Panc1 (cell line): ENCODE measurements around the gene DPM3. TPM values are rescaled to one million over a fixed set of nuclear protein-coding genes. Genes with fewer than 3 reads are reported as not detected.

Experiments
- ATAC-seq: fragments of 200-7000 bp; cut with Tn5 transposase; 2 replicates; pipeline ENCODE4 v1.9.1; 2020; ENCODE audit warnings: mild to moderate bottlenecking, moderate library complexity
- BruUV-seq: library from RNA; stranded (reverse); fragments of 400-500 nt; replicated peaks from 2 replicates; lab custom pipeline; 2021; lab: Mats Ljungman, UMichigan
- CTCF ChIA-PET: fragments of 300-600 bp; sonication (Branson Sonifier 250); formaldehyde crosslinking; loops from one replicate; lab custom pipeline; 2022; ENCODE audit warnings: antibody characterized with exemption; lab: Charles Lee
- POLR2A ChIA-PET: fragments of 300-600 bp; sonication (Branson Sonifier 250); formaldehyde crosslinking; loops from one replicate; lab custom pipeline; 2022; ENCODE audit warnings: antibody characterized with exemption; lab: Charles Lee
- DNase-seq: peaks from one replicate; pipeline ENCODE4 v3.0.0-alpha.2; 2010; ENCODE audit warnings: low read depth, low spot score
- H3K27ac ChIP-seq: 2 replicates; pipeline ENCODE4 v1.5.1; 2011; ENCODE audit warnings: mild to moderate bottlenecking, low read length, inconsistent platforms
- H3K27me3 ChIP-seq: fragments of 200-500 bp; sonication (Bioruptor generic); 2 replicates; pipeline ENCODE4 v1.6.0; 2014; ENCODE audit warnings: low read length, inconsistent platforms; ENCODE audit not compliant: control insufficient read depth, insufficient read depth
- H3K36me3 ChIP-seq: fragments of 200-500 bp; sonication (Bioruptor generic); 2 replicates; pipeline ENCODE4 v1.5.1; 2014; ENCODE audit warnings: inconsistent platforms, mild to moderate bottlenecking, low read length, moderate library complexity; ENCODE audit not compliant: control insufficient read depth, insufficient read depth
- H3K4me1 ChIP-seq: 2 replicates; pipeline ENCODE4 v1.5.1; 2011; ENCODE audit warnings: inconsistent platforms, mild to moderate bottlenecking, low read length, moderate library complexity; ENCODE audit not compliant: control insufficient read depth, insufficient read depth
- H3K4me3 ChIP-seq, 2 experiments: 2 replicates each; pipeline ENCODE4 v1.5.1; 2011 to 2012; ENCODE audit warnings: low read depth in 2 of 2, low read length in 2 of 2, mild to moderate bottlenecking in 2 of 2, inconsistent platforms in 1 of 2, moderate library complexity in 1 of 2
- H3K9me3 ChIP-seq: fragments of 200-500 bp; sonication (Bioruptor generic); 2 replicates; pipeline ENCODE4 v1.5.1; 2014; ENCODE audit warnings: low read depth, mild to moderate bottlenecking, inconsistent platforms, low read length, moderate library complexity; ENCODE audit not compliant: control insufficient read depth, insufficient read depth
- POLR2AphosphoS5 ChIP-seq: IDR thresholded peaks from 2 replicates; pipeline ENCODE4 v1.6.1; 2012; ENCODE audit warnings: mild to moderate bottlenecking, low read depth, low read length, moderate library complexity
- REST ChIP-seq, 2 experiments: IDR thresholded peaks; 2 replicates each; pipeline ENCODE4 v1.6.1; 2011 to 2012; ENCODE audit warnings: low read depth in 2 of 2, control low read depth in 1 of 2, low read length in 1 of 2, mild to moderate bottlenecking in 1 of 2, moderate library complexity in 1 of 2; ENCODE audit not compliant: insufficient read depth in 1 of 2
- SIN3A ChIP-seq: IDR thresholded peaks from 2 replicates; pipeline ENCODE4 v1.6.1; 2012; ENCODE audit warnings: low read depth, mild to moderate bottlenecking, low read length, moderate library complexity, borderline replicate concordance; ENCODE audit not compliant: insufficient read depth
- TCF7L2 ChIP-seq: IDR thresholded peaks from 2 replicates; pipeline ENCODE4 v1.6.1; 2011; ENCODE audit warnings: mild to moderate bottlenecking, low read depth, low read length, inconsistent platforms
- in situ Hi-C: cut with HindIII; loops from 2 replicates; pipeline ENCODE4 v1.10.0; 2016; ENCODE audit warnings: low sequenced_read_pairs, low pct_unique_long_range_greater_than_20kb
- intact Hi-C: fragments of 100-400 bp; cut with micrococcal nuclease; formaldehyde crosslinking; loops from one replicate; pipeline ENCODE4 v1.10.0; 2022; ENCODE audit not compliant: unreplicated experiment
- total RNA-seq: library from RNA; stranded (reverse); gene quantifications from one replicate; pipeline ENCODE4 v1.2.1, GENCODE V29; 2021; ENCODE audit not compliant: unreplicated experiment
- TF ChIP-seq, protein P1 (sequence below): fragments of 450-650 bp; IDR thresholded peaks from 2 replicates; pipeline ENCODE4 v1.5.1; 2017; ENCODE audit warnings: mild to moderate bottlenecking

The DPM3 gene
- total RNA-seq, 1 experiment from 2014 or later = 66.0 TPM

- Histone ChIP-seq H3K36me3 (no peaks in the 10 kb centered on the region), H3K27ac (no peak overlapping the region), H3K9me3 (no peaks in the 10 kb centered on the region), H3K4me1 (peaks cover 16% of the 10 kb centered on the region; the same call in 1 of the 2 replicates), H3K4me3 (no peak overlapping the region), H3K27me3 (peaks cover 2% of the 10 kb centered on the region; the same call in 1 of the 2 replicates)
- DNase-seq (no peak), ATAC-seq (peak; percentile 80)
- no TSS peak for BruUV-seq
- intact Hi-C loops = loop anchor here (2.0 to 5.0 kb wide), 2 partner anchors 33 to 75 kb away; partner anchors contain the start of gene EFNA1
- CTCF ChIA-PET = interaction anchor here (0.6 kb wide), 1 partner anchor 93 kb away, joined by 5 read pairs; no protein-coding TSS in a partner anchor
- no peak for TF ChIP-seq REST (IDR thresholded peaks at IDR 0.05; ENCODE audit: insufficient read depth in 1 of 2, low read depth in 2 of 2, low read length in 1 of 2)
- TF ChIP-seq, protein P1, sequence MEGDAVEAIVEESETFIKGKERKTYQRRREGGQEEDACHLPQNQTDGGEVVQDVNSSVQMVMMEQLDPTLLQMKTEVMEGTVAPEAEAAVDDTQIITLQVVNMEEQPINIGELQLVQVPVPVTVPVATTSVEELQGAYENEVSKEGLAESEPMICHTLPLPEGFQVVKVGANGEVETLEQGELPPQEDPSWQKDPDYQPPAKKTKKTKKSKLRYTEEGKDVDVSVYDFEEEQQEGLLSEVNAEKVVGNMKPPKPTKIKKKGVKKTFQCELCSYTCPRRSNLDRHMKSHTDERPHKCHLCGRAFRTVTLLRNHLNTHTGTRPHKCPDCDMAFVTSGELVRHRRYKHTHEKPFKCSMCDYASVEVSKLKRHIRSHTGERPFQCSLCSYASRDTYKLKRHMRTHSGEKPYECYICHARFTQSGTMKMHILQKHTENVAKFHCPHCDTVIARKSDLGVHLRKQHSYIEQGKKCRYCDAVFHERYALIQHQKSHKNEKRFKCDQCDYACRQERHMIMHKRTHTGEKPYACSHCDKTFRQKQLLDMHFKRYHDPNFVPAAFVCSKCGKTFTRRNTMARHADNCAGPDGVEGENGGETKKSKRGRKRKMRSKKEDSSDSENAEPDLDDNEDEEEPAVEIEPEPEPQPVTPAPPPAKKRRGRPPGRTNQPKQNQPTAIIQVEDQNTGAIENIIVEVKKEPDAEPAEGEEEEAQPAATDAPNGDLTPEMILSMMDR = peak; percentile 75
- in situ Hi-C loops = no loop called here
- POLR2A ChIA-PET = no interaction called here
Observed at GRCh38 chr1:155093911-155094621, 46.3 kb downstream of the DPM3 start.

- Histone ChIP-seq H3K9me3 (no peaks in the 10 kb centered on the region), H3K4me1 (peaks cover 16% of the 10 kb centered on the region; the same call in 1 of the 2 replicates), H3K4me3 (no peak overlapping the region), H3K27ac (no peak overlapping the region), H3K27me3 (peaks cover 2% of the 10 kb centered on the region; the same call in 1 of the 2 replicates), H3K36me3 (no peaks in the 10 kb centered on the region)
- BruUV-seq = no TSS peak
- in situ Hi-C loops = no loop called here
- ATAC-seq (no peak), DNase-seq (no peak)
- ChIA-PET CTCF (interaction anchor here (1.8 to 2.0 kb wide), 2 partner anchors 76 to 80 kb away, joined by 15 to 27 read pairs; partner anchors contain the start of gene KRTCAP2), POLR2A (no interaction called here)
- intact Hi-C loops = loop anchor here (2.0 to 5.0 kb wide), 2 partner anchors 35 to 76 kb away; partner anchors contain the start of gene EFNA1
- TF ChIP-seq, protein P1 = no peak
- TF ChIP-seq REST (IDR thresholded peaks at IDR 0.05; ENCODE audit: insufficient read depth in 1 of 2, low read depth in 2 of 2, low read length in 1 of 2) (no peak), POLR2AphosphoS5 (no peak), TCF7L2 (no peak), SIN3A (no peak)
Observed at GRCh38 chr1:155092641-155093040, 47.7 kb downstream of the DPM3 start.
